ENCODE results near the gene CUZD1.

GRCh38 chr10:122875843-122876466 lies 30.3 kb upstream of the CUZD1 start:
- TF ChIP-seq POLR2A (IDR thresholded peaks at IDR 0.05): no peak
- no peak for TF ChIP-seq CTCF (IDR thresholded peaks at IDR 0.05)

Data from esophagus squamous epithelium (tissue), 4 donors.